GM03348 (cell line): ENCODE data around the gene ADAMTSL3.

ENCODE experiments used
- DNase-seq: peaks from one replicate; pipeline ENCODE4 v3.0.0; 2012; ENCODE audit warnings: low spot score

ADAMTSL3 gene

DNA sequence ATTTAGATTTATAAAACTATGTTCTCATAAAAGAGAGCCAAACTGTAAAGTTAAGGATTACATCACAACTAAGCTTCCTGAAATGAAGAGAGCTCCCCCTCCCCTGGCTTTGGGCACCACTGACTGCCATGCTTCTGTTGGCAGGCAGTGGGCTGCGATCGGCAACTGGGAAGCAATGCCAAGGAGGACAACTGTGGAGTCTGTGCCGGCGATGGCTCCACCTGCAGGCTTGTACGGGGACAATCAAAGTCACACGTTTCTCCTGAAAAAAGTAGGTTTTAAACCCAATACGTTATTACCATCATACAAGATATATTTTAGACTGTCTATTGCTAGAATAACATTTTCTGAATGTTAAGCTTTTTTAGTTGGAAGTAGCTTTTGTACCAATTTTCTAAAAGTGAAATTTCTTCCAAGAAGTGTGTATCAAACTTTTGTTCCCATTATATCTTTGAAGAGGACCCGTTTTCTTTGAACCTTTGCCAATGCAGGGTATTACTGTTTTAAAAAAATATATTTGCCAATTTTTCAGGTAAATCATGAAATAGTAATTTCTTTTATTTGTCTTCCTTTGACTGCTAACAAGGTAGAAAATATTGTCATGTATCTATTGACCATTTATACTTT is 184.1 kb downstream of the ADAMTSL3 start:
- peak; percentile 40 for DNase-seq

GRCh38 chr15:83838763-83839162 is 184.8 kb downstream of the ADAMTSL3 start:
- DNase-seq = no peak

GRCh38 chr15:83842281-83842680 is 188.4 kb downstream of the ADAMTSL3 start:
- DNase-seq = no peak

DNA sequence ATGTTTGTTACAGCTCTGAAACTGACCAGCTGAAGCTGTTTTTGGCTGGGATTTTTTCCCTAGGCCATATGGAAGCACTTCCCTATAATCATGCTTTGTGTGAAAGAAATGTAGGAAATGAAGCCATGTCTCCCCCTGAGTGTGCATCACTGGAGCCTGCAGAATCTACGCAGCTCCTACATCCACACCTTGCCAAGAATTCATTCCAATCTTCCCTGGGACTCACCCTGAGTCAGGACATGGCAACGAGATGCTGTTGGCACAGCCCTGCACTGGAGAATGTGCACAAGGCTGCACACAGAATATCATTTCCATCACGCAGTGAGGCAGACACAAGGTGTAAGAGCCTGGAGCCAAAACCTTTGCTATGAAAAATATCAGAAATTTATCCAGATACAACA is 189.5 kb downstream of the ADAMTSL3 start:
- DNase-seq = peak; percentile 70

DNA sequence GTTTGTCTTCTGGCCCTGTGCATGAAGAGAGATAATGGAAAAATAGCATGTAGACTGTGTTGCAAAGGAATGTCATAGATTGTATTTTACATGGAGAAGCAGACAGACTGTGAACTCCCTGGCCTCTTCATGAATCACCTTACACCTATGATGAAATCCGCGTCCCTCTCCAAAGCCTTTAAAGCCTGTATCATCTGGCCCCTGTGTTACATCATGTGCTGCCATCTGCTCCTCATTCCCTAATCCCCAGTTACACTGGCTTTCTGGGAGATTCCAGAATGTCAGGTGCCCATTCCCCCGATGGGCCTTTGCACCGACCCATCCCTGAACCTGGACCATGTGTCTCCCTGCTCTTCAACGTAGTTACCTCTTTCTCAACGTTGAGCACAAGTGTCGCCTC is 190.8 kb downstream of the ADAMTSL3 start:
- DNase-seq = no peak

GRCh38 chr15:83845230-83845629 is 191.3 kb downstream of the ADAMTSL3 start:
- DNase-seq = peak; percentile 79

DNA sequence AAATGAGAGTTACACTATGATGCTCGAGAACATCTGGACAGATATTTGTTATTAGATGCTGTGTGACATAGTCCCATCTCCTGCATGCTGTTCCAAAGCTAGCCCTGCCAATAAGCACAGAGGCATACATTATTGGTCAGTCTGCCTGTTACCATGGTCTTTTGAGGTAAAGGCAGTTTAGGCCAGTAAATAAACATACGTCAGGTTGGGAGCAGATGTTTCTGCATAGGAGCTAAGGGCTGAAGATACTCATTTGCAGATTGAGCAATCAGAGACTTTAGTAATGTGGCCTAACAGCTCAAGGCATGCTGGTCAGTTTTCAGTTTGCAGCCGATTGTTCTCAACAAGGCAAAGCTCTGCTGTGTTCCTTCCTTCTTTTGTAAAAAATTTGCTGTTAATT is 192.9 kb downstream of the ADAMTSL3 start:
- peak; percentile 71 for DNase-seq

GRCh38 chr15:83848315-83849050 is 194.6 kb downstream of the ADAMTSL3 start:
- DNase-seq = peak; percentile 76

GRCh38 chr15:83850015-83850414 is 196.1 kb downstream of the ADAMTSL3 start:
- DNase-seq = no peak

DNA sequence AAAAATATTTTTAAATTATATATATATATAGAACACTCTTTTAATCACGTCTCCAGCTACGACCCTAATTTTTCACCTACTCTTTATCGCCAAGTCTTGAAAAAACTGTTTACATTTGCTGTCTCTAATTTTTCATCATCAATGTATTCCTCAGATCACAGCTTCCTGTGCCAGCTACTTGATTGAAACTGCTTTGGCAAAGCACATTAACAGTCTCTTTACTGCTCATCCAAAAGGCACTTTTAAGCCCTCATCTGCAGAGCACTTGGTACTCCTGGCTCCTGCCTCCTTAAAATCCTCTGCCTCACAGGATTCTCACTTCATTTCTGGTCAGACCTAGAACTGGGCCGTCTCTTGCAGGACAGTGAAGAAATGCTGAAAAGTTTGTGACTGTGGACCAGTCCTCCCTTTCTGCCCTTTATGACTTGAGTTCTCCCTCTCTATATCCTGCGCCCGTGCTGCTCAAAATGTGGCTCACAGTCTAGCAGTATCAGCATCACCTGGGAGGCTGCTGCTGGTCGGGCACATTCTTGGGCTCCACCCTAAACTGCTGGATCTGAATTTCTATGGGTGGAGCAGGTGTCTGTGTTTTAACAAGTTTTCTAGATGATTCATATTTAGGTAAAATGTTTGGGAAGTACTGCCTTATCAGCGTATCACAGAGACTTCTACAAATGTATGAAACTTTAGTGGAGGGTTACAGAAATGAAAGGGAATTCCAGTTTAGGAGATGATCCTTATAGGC is 196.8 kb downstream of the ADAMTSL3 start:
- no peak for DNase-seq

GRCh38 chr15:83853232-83853631 is 199.3 kb downstream of the ADAMTSL3 start:
- DNase-seq = no peak

- DNase-seq = no peak
These were observed 200.4 kb downstream of the ADAMTSL3 start for GRCh38 chr15:83854321-83854720.

GRCh38 chr15:83854950-83855707 is 201.2 kb downstream of the ADAMTSL3 start:
- DNase-seq = no peak

DNA sequence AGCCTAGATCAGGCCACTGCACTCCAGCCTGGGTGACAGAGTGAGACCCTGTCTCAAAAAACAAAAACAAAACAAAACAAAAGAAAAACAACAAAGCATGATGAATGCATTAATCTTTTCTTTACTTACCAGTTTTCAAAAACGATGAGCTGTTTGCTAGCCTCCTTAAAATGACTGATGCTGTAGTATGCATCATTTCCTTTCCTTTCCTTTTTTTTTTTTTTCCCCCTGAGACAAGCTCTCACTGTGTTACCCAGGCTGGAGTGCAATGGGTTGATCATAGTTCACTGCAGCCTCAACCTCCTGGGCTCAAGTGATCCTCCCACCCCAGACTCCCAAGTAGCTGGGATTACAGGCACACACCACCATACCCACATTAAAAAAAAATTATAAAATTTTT is 202.0 kb downstream of the ADAMTSL3 start:
- no peak for DNase-seq

- DNase-seq = no peak
These were observed 205.0 kb downstream of the ADAMTSL3 start for GRCh38 chr15:83858820-83859505.

GRCh38 chr15:83866692-83867091 is 212.8 kb downstream of the ADAMTSL3 start:
- no peak for DNase-seq

- no peak for DNase-seq
These were observed 215.4 kb downstream of the ADAMTSL3 start for GRCh38 chr15:83869341-83869740.

- DNase-seq = peak; percentile 73
These were observed 218.1 kb downstream of the ADAMTSL3 start for GRCh38 chr15:83871808-83872559.

GRCh38 chr15:83873966-83874365 is 220.0 kb downstream of the ADAMTSL3 start:
- DNase-seq = no peak

GRCh38 chr15:83880529-83880928 is 226.6 kb downstream of the ADAMTSL3 start:
- DNase-seq = no peak

GRCh38 chr15:83881156-83881555 is 227.2 kb downstream of the ADAMTSL3 start:
- DNase-seq = no peak
